ENCODE results near the gene NR1I3.

DNA sequence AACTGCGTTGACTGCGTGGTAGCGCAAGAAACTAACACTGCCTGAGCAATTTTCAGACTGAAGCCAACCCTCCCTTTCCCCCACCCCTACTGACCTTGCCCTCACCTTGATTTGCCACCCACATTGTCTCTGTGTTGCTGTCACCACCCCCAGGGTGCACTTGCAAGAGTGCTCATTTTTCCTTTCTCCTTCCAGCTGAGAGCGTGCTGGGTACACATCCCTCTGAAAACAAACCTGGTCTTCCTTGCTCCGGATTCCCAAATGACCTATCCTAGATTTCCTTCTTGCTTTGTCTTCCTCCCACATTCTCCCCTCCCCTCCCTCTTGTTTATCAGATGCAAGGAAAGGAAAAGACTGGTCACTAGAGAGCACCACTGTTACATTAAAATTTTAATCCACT, 47.5 kb upstream of the NR1I3 start:
- no peak for TF ChIP-seq POLR2A (IDR thresholded peaks at IDR 0.05)
- TF ChIP-seq, protein P1, sequence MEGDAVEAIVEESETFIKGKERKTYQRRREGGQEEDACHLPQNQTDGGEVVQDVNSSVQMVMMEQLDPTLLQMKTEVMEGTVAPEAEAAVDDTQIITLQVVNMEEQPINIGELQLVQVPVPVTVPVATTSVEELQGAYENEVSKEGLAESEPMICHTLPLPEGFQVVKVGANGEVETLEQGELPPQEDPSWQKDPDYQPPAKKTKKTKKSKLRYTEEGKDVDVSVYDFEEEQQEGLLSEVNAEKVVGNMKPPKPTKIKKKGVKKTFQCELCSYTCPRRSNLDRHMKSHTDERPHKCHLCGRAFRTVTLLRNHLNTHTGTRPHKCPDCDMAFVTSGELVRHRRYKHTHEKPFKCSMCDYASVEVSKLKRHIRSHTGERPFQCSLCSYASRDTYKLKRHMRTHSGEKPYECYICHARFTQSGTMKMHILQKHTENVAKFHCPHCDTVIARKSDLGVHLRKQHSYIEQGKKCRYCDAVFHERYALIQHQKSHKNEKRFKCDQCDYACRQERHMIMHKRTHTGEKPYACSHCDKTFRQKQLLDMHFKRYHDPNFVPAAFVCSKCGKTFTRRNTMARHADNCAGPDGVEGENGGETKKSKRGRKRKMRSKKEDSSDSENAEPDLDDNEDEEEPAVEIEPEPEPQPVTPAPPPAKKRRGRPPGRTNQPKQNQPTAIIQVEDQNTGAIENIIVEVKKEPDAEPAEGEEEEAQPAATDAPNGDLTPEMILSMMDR (IDR thresholded peaks at IDR 0.05): no peak

Data from tibial nerve (tissue), 3 donors.